ENCODE data around the gene TAF5. TPM values are rescaled to one million over a fixed set of nuclear protein-coding genes. Genes with fewer than 3 reads are reported as not detected.

Gene TAF5
- total and polyA plus RNA-seq, 2 of the 4 experiments (the other 2 are of a cell fraction): 1.9 to 3.6 TPM

DNA sequence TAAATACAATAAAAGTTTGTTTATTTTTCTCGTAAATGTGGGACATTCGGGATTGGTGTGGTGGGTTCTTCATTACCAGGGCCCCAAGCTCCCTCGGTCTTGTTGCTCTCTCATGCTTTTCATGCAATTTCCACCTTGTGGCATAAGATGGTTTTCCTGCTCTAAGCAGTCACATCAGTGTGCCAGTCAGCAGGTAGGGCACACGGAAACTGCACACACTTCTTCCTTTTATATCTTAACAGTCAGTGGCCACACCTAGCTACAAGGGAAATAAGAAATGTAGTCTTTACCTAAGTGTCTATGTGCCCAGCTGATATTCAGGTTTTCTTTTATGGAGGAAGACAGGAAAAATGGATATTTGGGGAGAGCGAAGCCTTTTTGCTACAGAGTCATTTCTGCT, 6.5 kb downstream of the TAF5 start:
- no peak overlapping the region for H3K23ac ChIP-seq (ENCODE audit: low read depth, low read length)
- no peak overlapping the region for H3K9ac ChIP-seq (ENCODE audit: low read depth, low read length)
- no peak for DNase-seq
- BruUV-seq (replicated peaks): no TSS peak
- no peak overlapping the region for H4K91ac ChIP-seq (ENCODE audit: insufficient read depth, low read depth, low read length)
- H3K27me3 ChIP-seq (ENCODE audit: control insufficient read depth, insufficient read depth, low read length): no peaks in the 10 kb centered on the region
- H3K4me3 ChIP-seq (ENCODE audit: insufficient read depth, low read depth, low read length): no peak overlapping the region
- in situ Hi-C loops (cut with MboI; ENCODE audit: low sequenced_read_pairs) (no loop called here), intact Hi-C loops (cut with micrococcal nuclease) (no loop called here), dilution Hi-C loops (cut with HindIII; ENCODE audit: low sequenced_read_pairs, unreplicated experiment) (no loop called here)
- no peak overlapping the region for H2AFZ ChIP-seq (replicated peaks; ENCODE audit: low read length, poor library complexity)
- no peak overlapping the region for H2BK15ac ChIP-seq (ENCODE audit: low read depth, low read length)
- H4K8ac ChIP-seq (ENCODE audit: low read depth in 2 of 2, low read length in 2 of 2): no peak overlapping the region
- no peak overlapping the region for H3K27ac ChIP-seq (ENCODE audit: insufficient read depth, low read length)
- H2BK5ac ChIP-seq (ENCODE audit: low read depth, low read length, poor library complexity, severe bottlenecking): no peak overlapping the region
- TF ChIP-seq FOS (IDR thresholded peaks at IDR 0.05; ENCODE audit: low read depth, low read length) (no peak), RCOR1 (IDR thresholded peaks at IDR 0.05; ENCODE audit: insufficient replicate concordance, low read length) (no peak), RAD21 (IDR thresholded peaks at IDR 0.05; ENCODE audit: low read length) (no peak), CHD1 (IDR thresholded peaks at IDR 0.05; ENCODE audit: low read depth, low read length) (no peak), CEBPB (IDR thresholded peaks at IDR 0.05; ENCODE audit: low read depth, low read length) (no peak), SMC3 (IDR thresholded peaks at IDR 0.05; ENCODE audit: low read depth, low read length) (no peak), BHLHE40 (IDR thresholded peaks at IDR 0.05; ENCODE audit: low read depth, low read length) (no peak), MAFK (IDR thresholded peaks at IDR 0.05; ENCODE audit: low read depth, low read length) (no peak), RFX5 (IDR thresholded peaks at IDR 0.05; ENCODE audit: low read depth, low read length) (no peak), USF2 (IDR thresholded peaks at IDR 0.05; ENCODE audit: low read depth, low read length) (no peak), NFE2L2 (IDR thresholded peaks at IDR 0.05; ENCODE audit: low read depth, low read length) (no peak), ELK1 (IDR thresholded peaks at IDR 0.05; ENCODE audit: borderline replicate concordance, low read depth, low read length) (no peak), MXI1 (IDR thresholded peaks at IDR 0.05; ENCODE audit: borderline replicate concordance, low read depth, low read length) (no peak), MAZ (IDR thresholded peaks at IDR 0.05; ENCODE audit: borderline replicate concordance, low read depth, low read length) (no peak)
- TF ChIP-seq, protein P1, sequence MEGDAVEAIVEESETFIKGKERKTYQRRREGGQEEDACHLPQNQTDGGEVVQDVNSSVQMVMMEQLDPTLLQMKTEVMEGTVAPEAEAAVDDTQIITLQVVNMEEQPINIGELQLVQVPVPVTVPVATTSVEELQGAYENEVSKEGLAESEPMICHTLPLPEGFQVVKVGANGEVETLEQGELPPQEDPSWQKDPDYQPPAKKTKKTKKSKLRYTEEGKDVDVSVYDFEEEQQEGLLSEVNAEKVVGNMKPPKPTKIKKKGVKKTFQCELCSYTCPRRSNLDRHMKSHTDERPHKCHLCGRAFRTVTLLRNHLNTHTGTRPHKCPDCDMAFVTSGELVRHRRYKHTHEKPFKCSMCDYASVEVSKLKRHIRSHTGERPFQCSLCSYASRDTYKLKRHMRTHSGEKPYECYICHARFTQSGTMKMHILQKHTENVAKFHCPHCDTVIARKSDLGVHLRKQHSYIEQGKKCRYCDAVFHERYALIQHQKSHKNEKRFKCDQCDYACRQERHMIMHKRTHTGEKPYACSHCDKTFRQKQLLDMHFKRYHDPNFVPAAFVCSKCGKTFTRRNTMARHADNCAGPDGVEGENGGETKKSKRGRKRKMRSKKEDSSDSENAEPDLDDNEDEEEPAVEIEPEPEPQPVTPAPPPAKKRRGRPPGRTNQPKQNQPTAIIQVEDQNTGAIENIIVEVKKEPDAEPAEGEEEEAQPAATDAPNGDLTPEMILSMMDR (conservative IDR thresholded peaks at IDR 0.05; ENCODE audit: low read depth, low read length): no peak
- no peaks in the 10 kb centered on the region; the same call in 1 of the 2 replicates for H3K9me1 ChIP-seq (ENCODE audit: insufficient read depth, low read length)
- H4K20me1 ChIP-seq (ENCODE audit: insufficient read depth, low read length): no peaks in the 10 kb centered on the region
- H2BK20ac ChIP-seq (ENCODE audit: low read depth, low read length): no peak overlapping the region
- no peak overlapping the region for H4K5ac ChIP-seq (ENCODE audit: low read depth, low read length)
- peaks cover 8 to 25% of the 10 kb centered on the region in 2 experiments; a peak in 3 of 4 replicates for H3K79me1 ChIP-seq (ENCODE audit: low read depth in 1 of 2, low read length in 2 of 2)
- no peak overlapping the region for H2BK120ac ChIP-seq (ENCODE audit: low read depth, low read length)
- WGBS, 2 experiments (ENCODE audit: extremely low coverage in 2 of 2, insufficient read length in 1 of 2): no CpG with 5 or more reads among the region's 5 CpGs
- H3K18ac ChIP-seq (ENCODE audit: low read depth, low read length): no peak overlapping the region
- no peak overlapping the region for H3K14ac ChIP-seq (replicated peaks; ENCODE audit: low read depth, low read length)
- no peak overlapping the region for H2AK9ac ChIP-seq (replicated peaks; ENCODE audit: low read depth, low read length, poor library complexity)
- CTCF ChIA-PET: no interaction called here
- no peak overlapping the region for H3K56ac ChIP-seq (ENCODE audit: extremely low read depth, insufficient read depth, low read length)
- H3K4me1 ChIP-seq (ENCODE audit: control insufficient read depth, insufficient read depth, low read length): no peaks in the 10 kb centered on the region
- no peak for ATAC-seq (ENCODE audit: low read depth)
- H3K4me2 ChIP-seq (ENCODE audit: low read depth, low read length): no peak overlapping the region
- H3K9me3 ChIP-seq (ENCODE audit: control insufficient read depth, insufficient read depth, low read length): no peaks in the 10 kb centered on the region
- no peak overlapping the region for H3K4ac ChIP-seq (ENCODE audit: low read depth, low read length)
- peaks cover 10% of the 10 kb centered on the region for H3K36me3 ChIP-seq (ENCODE audit: control insufficient read depth, insufficient read depth, low read length)
- POLR2A ChIA-PET (ENCODE audit: unreplicated experiment): no interaction called here
- no peak overlapping the region for H2AK5ac ChIP-seq (ENCODE audit: low read depth, low read length)

Measured in IMR-90 (cell line).